Raji (cell line): ENCODE data around the gene MRPL4.

ENCODE experiments used
- POLR2A ChIP-seq: IDR thresholded peaks from 2 replicates; pipeline ENCODE4 v1.6.1; 2011; ENCODE audit warnings: low read depth, low read length, control low read depth; ENCODE audit not compliant: insufficient read depth

MRPL4 gene

GRCh38 chr19:10286803-10287737 lies 35.1 kb downstream of the MRPL4 start, which contains the start of gene ICAM4:
Gene ICAM4, plus strand, starts transcription at chr19:10286955. Its CDS starts 58 bp downstream, at chr19:10287013.
- no peak for TF ChIP-seq POLR2A

GRCh38 chr19:10288662-10289166 lies 36.7 kb downstream of the MRPL4 start:
- peak; percentile 71 for TF ChIP-seq POLR2A

GRCh38 chr19:10289167-10289835 lies 37.3 kb downstream of the MRPL4 start:
- peak; percentile 67 for TF ChIP-seq POLR2A

- no peak for TF ChIP-seq POLR2A
Measured at GRCh38 chr19:10289836-10290356, 37.9 kb downstream of the MRPL4 start, which contains the start of gene ICAM5. Gene ICAM5, plus strand, starts transcription at chr19:10289952. Its CDS starts 92 bp downstream, at chr19:10290044.

- no peak for TF ChIP-seq POLR2A
Measured at GRCh38 chr19:10290357-10290875, 38.4 kb downstream of the MRPL4 start.

GRCh38 chr19:10290876-10291553 lies 39.0 kb downstream of the MRPL4 start:
- no peak for TF ChIP-seq POLR2A

GRCh38 chr19:10291554-10292205 lies 39.7 kb downstream of the MRPL4 start:
- TF ChIP-seq POLR2A, result no peak

- no peak for TF ChIP-seq POLR2A
Measured at GRCh38 chr19:10292206-10292788, 40.3 kb downstream of the MRPL4 start.

- no peak for TF ChIP-seq POLR2A
Measured at GRCh38 chr19:10292789-10293636, 41.0 kb downstream of the MRPL4 start.

- no peak for TF ChIP-seq POLR2A
Measured at GRCh38 chr19:10293637-10294367, 41.8 kb downstream of the MRPL4 start.

- no peak for TF ChIP-seq POLR2A
Measured at GRCh38 chr19:10294368-10294697, 42.3 kb downstream of the MRPL4 start.

- TF ChIP-seq POLR2A, result no peak
Measured at GRCh38 chr19:10295305-10295846, 43.4 kb downstream of the MRPL4 start.
